ENCODE results near the gene SP6.

The SP6 gene

DNA sequence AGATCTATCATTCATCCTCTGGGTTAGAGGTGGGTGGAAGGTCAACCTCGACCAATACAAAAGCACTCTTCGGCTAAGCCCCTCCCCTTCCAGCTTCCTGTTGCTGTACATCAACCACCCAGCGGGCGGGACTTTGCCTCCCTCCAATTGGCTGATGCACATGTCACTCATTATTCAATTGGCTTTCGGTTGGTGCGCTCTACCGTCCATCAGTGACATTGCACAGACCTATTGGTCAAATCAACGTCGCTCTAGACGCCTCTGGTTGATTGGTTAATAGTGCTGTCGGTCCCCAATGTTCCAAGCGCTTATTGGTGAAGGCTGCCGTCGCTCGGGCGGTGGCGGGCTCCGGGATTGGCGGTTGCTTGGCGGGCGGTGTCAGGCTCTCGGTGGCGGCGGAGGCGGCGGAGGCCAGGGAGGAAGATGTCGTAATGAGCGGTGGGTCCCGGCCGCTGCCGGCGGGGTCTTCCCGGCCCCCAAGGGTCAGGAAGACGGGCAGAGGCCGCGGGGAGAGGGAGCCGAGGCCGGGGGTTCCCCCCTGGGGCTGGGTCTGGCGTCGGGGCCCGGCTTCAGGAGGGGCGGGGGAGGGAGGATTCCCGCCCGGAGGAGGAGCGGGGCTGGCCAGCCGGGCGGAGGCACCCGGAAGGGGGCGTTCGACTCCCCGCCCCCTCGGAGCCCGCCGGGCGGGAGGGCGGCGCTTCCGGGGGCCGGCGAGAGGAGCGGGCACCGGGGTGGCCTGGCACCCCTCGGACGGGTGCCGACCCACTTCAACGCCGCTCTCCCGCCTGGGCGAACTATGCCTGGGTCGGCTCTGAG, 45.1 kb upstream of the SP6 start, which contains the start of gene SP2:
Gene SP2, plus strand, starts transcription at position 381 of the 816 bp plus-strand sequence. Its CDS starts 51 bp downstream, at position 432.
- DNase-seq (ENCODE audit: extremely low spot score), result peak; percentile 99
- CTCF ChIA-PET, result interaction anchor here (0.8 to 18.7 kb wide), 9 partner anchors 12 to 75 kb away, joined by 3 to 687 read pairs (median 5); partner anchors contain the start of genes CDK5RAP3, LRRC46, MRPL10 and SCRN2
- POLR2A ChIA-PET, result interaction anchor here (0.8 kb wide), 2 partner anchors 11 to 34 kb away, joined by 3 read pairs; no protein-coding TSS in a partner anchor
- TF ChIP-seq, protein P1, sequence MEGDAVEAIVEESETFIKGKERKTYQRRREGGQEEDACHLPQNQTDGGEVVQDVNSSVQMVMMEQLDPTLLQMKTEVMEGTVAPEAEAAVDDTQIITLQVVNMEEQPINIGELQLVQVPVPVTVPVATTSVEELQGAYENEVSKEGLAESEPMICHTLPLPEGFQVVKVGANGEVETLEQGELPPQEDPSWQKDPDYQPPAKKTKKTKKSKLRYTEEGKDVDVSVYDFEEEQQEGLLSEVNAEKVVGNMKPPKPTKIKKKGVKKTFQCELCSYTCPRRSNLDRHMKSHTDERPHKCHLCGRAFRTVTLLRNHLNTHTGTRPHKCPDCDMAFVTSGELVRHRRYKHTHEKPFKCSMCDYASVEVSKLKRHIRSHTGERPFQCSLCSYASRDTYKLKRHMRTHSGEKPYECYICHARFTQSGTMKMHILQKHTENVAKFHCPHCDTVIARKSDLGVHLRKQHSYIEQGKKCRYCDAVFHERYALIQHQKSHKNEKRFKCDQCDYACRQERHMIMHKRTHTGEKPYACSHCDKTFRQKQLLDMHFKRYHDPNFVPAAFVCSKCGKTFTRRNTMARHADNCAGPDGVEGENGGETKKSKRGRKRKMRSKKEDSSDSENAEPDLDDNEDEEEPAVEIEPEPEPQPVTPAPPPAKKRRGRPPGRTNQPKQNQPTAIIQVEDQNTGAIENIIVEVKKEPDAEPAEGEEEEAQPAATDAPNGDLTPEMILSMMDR (IDR thresholded peaks at IDR 0.05; ENCODE audit: control extremely low read depth, extremely low read depth, low read depth, missing control alignments), result no peak

DNA sequence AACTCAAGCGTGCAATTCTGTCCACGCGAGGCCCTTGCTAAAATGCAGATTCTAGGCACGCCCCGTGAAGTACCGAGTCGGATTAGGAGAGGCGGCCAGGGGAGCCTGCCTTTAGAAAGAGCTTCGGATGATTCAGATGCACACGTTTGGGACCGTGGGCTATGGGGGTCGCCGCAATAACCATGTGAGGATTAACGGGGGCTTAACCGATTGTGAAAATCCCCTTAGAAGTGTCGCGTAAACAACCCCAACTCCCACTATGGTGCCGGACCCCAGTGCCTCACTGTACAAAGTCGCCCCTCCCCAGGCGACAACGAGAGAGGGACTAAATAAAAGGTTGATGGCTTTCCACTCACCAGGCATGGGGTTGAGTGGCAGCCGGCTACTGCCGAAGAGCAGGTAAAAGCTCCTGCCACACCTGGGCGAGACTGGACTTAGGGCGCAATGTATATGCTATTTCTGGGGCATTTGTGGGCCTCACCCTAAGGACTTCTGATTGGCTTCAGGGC, 44.4 kb upstream of the SP6 start:
- POLR2A ChIA-PET, result interaction anchor here (0.8 kb wide), 2 partner anchors 11 to 35 kb away, joined by 3 read pairs; no protein-coding TSS in a partner anchor
- TF ChIP-seq, protein P1 (IDR thresholded peaks at IDR 0.05; ENCODE audit: control extremely low read depth, extremely low read depth, low read depth, missing control alignments), result no peak
- no peak for DNase-seq (ENCODE audit: extremely low spot score)
- CTCF ChIA-PET, result interaction anchor here (0.8 to 18.7 kb wide), 9 partner anchors 11 to 75 kb away, joined by 3 to 687 read pairs (median 5); partner anchors contain the start of genes CDK5RAP3, LRRC46, MRPL10 and SCRN2

DNA sequence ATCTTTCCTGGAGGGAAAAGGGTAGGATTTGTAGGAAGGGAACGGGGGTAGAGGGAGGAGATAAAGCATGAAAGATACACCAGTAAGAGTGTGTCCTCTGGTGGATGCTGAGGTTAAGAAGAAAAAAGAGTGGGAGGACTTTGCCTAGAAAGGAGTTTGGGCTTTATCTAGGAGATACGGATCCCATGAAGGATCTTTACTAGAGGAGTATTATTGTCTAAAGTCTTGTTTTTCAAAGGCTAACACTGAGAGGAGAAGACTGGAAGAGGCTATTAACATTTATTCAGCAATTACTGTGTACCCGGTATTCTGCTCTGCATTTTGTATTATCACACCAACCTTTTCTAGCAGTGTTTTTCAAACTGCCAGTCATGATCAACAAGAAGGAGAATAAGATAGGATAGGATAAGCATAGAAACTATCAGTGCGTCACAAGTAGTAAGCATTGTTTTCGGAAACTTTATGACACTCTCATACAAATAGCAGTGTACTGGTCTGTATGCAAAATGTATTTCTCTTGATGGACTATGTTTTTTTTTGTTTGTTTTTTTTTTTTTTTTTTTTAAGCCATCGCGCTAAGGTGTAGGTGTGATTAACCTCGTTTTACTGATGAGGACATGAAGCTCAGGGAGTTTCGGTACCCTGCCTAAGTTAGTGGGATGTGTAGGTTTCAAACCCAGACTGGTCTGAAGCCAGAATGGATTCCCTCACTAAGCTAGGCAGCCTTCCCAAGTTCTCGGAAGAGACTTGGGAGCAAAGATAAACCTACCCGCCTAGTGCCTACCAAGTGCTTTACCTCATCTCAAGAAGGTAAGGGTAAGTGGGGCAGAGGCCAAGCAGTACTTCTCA, 43.8 kb upstream of the SP6 start:
- no peak for DNase-seq (ENCODE audit: extremely low spot score)
- TF ChIP-seq, protein P1 (IDR thresholded peaks at IDR 0.05; ENCODE audit: control extremely low read depth, extremely low read depth, low read depth, missing control alignments), result no peak
- ChIA-PET POLR2A (interaction anchor here (0.8 kb wide), 1 partner anchor 35 kb away, joined by 3 read pairs; no protein-coding TSS in a partner anchor), CTCF (interaction anchor here (0.8 to 18.7 kb wide), 12 partner anchors 9 to 127 kb away, joined by 3 to 687 read pairs (median 4); partner anchors contain the start of genes CDK5RAP3, LRRC46, MRPL10 and SCRN2)

DNA sequence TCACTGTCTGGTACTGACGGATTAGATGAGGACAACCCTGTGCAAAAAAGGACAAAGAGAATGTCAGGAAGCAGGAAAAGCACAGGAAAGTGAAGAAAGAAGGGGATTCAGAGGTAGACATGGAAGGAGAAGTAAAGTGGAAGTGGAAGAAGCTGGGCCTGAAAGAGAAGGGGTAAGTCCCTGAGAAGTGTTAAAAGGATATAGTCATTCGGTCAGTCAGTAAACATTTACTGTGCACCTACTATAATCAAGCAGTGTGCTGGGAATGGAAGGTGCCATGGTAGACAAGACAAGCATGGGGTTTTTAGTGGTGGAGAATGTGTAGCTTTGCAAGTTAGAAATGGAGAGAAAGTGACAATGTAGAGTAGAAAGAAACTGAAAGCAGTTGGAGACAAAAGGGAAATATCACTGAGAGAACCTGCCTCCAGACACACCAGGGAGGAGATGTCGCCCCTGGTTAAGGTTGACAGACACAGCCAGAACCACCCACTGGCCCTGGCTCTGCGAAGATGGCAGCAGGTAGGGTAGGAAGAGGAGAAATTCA, 40.7 kb upstream of the SP6 start:
- no peak for DNase-seq (ENCODE audit: extremely low spot score)
- TF ChIP-seq, protein P1 (IDR thresholded peaks at IDR 0.05; ENCODE audit: control extremely low read depth, extremely low read depth, low read depth, missing control alignments), result no peak
- ChIA-PET POLR2A (interaction anchor here (0.9 kb wide), 1 partner anchor 49 kb away, joined by 3 read pairs; the partner anchor contains the start of gene PNPO), CTCF (interaction anchor here (0.6 to 18.7 kb wide), 19 partner anchors 9 to 122 kb away, joined by 3 to 687 read pairs (median 4); partner anchors contain the start of genes CDK5RAP3, LRRC46, MRPL10 and SCRN2)

DNA sequence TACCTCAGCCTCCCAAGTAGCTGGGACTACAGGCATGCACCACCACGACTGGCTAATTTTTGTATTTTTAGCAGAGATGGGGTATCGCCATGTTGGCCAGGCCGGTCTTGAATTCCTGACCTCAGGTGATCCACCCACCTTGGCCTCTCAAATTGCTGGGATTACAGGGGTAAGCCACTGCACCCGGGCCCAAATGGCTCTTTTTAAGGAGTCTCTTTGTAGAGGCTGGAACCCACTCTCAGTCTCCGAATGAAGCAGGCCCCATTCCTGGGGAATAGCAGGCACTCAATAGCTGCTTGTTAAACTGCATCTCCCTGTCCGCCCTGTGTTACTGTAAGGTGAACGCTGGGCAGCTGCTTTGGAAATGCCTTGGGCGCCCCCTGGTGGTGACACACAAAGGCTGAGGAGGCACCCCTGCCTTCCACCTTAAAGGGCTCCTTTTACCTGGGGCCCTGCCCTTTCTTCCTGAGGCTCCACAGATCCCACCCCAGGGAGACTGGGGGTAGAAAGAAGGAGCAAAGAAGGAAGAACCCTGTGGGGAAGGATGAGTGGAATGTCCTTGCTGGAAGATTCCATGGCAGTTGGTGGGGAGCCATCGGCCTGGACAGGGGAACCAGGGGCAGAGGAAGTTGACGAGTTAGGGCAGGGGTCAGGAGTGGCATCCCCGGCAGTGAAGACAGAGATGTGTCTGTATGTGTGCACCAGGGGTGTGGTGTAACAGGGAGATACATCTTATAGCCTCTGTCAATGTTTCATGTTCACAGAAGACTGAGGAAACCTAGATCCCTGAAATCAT, 39.0 kb upstream of the SP6 start:
- TF ChIP-seq, protein P1 (IDR thresholded peaks at IDR 0.05; ENCODE audit: control extremely low read depth, extremely low read depth, low read depth, missing control alignments), result peak; percentile 95
- CTCF ChIA-PET, result interaction anchor here (0.6 to 18.7 kb wide), 40 partner anchors 8 to 182 kb away, joined by 3 to 687 read pairs (median 4); partner anchors contain the start of genes CDK5RAP3, LRRC46, MRPL10 and OSBPL7
- POLR2A ChIA-PET, result no interaction called here
- peak; percentile 81 for DNase-seq (ENCODE audit: extremely low spot score)

Measured in GM10248 (cell line).